HUDEP-2 (cell line): ENCODE measurements around the gene LDAH.

Experiments
- DNase-seq, 76 experiments: peaks; one replicate each; lab custom pipeline; 2025; ENCODE audit not compliant: unreplicated experiment in 76 of 76; lab: John Stamatoyannopoulos, UW

LDAH gene

DNA sequence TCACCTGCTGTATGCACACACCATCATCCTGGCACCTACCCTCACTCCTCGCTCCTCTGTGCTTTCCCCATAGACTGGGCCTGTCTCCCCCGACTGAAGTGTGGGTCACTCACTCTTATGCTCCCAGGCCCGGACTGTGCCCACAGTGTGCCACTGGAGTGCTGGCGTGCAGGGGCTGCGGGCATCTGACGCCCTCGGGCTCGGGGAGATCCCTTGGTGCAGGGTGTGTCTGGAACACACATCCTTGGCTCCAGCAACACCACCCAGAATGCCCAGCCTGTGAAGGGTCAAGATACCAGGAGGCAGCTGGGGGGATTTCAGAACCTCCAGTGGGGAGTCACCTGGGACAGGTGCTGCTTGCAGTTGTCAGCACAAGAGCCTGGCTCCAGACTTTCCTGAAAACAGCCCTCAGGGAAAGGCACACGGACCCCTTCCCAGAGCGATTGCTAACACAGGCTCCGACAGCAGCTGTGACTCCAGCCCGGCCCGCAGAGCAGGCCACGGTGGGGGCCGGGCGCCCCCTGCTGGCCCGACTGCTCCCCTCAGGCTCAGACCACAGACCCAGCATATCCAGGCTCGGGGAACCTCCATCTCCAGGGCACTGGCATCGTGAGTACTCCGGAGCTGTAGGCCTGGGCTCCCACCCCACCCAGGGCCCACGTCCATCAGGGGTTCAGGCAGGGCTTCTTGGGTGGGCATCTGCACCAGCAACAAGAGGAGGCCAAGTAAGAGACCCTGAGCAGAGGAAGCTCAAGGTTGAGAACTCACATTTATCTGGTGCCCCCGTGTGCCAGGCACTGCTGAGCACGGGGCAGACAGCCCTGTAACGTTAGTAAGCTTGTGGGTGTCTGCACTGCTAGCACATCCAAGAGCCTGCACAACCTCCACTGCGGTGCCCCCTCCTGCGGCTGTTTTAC lies 180.6 kb downstream of the LDAH start:
- DNase-seq, result peak in 65 of 76 experiments; percentile 2 to 79 (median 46)

DNA sequence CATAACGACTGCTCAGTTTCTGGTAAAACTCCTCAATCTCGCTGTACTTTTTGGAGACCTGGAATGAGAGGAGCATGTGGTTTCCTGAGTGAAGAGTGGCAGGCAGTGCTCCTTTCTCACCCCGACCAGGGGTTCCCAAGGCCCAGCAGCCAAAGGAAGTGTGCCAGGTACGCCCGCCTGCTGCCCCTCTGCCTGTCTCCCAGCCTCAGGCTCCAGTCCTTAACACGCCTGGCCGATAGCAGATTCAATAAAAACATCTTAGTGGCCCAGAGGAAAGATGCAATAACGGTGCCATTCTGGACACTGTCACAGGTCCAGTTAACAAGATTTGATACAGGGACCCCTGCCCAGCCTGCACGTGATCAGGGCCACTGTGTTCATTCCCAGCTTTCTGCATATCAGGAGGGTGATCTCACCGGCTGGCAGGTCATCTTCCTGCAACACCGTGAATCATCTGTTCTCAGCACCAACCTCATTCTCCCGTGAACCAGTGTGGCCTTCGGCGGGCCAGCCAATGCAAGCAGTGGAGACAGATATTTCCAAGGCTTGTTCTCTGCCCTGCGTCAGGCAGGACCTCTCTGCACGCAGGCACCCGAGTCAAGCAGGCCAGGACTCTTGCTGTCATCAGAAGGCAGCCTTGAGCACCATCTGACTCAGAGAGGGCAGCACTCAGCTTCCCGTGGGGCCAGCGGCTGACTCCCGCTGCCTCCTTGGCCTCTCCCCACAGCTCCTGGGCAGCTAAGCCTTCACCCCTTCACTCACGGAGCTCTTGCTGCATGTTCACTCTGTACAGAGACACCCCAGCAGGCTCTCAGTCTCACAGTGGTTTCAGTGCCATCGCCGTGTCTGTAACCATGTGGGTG lies 181.5 kb downstream of the LDAH start:
- DNase-seq, result no peak

DNA sequence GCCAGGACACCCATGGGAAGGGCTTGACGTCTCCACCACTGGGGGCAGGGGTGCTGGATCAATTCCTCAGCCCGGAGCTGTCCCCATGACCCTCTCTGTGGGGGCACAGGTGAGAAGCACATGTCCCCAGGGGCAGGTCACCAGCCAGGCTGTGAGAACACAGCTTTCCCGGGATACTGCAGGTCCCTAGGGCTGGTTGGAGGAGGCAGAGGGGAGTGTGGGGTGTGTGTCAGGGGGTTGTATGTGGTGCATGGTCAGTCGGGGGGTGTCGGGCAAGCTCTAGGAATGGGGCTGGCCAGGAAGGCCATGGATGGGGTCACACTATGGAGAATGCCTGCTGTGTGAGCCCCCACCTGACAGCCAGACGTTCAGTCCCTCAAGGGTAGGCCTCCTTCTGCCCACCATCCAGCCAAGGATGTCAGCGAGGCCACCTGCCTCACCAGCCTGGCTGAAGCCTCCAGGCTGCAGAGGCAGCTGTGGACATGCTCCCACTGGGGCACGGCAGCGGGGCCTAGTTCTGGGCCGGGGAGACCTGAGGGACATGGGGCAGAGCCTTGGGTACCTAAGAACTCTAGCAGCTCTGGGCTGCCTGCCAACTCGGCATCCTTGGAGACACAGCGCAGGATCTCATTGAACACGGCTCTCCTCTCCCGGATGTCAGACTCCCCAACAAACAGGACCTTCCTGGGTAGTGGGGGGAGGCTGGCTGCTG lies 182.3 kb downstream of the LDAH start:
- no peak for DNase-seq

DNA sequence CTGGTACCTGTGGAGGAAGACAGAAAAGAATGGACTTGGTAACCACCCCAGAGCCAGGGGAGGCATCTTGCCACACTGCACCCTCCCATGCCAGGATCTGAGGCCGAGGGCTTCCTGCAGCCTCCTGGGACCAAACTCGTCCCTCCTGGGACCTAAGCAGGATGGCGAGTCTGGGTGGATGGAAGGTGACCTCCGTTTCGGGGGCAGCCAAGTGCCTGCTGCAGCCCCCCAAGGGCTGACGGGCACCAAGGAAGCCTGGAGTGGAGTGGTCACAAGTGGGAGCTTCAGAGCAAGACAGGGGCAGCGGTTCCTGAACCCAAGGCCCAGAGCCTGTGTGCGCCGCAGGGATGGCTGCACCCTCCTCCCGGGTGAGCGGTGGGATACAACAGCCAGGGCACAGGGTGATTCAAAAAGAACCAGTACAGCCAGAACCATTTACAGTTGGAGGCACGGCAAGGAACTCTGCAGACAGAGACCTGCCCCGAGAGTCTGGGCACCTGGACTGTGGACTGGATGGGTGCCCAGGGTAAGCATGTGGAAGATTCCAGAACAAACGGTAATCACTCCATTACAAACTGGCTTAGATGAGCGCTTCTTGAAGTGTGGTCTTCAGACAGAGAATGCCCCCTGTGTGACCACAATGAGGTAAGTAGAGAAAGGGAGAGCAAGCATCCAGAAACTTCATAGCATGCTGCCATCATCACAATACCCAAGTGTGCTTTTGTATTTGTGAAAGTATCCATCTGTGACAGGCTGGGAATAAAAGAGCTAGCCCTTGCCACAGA lies 184.1 kb downstream of the LDAH start:
- DNase-seq, result no peak

GRCh38 chr2:20638014-20638413 lies 184.9 kb downstream of the LDAH start:
- no peak for DNase-seq

DNA sequence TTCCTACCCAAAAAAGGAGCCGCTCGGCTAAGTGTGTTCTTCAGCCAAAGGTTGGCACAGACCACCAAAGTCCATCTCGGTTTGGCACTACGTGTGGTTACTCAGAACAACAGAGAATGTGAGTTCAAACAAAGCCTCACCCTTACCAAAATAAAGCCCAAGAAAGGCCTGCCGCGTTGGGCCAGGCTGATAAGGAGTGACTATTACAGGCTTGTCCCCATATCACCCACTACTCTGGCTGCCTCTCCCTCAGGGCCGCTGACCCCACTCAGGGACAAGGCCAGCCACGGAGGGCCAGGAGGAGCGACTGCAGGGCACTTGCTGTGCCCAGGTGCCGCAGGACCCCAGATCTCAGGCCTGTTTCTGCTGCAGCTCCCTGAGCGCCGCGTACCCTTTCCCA lies 185.8 kb downstream of the LDAH start:
- peak in 1 of 76 experiments; percentile 10 for DNase-seq

- DNase-seq, result peak in 69 of 76 experiments; percentile 4 to 86 (median 61)
Observed at GRCh38 chr2:20635675-20636584, 187.0 kb downstream of the LDAH start.

DNA sequence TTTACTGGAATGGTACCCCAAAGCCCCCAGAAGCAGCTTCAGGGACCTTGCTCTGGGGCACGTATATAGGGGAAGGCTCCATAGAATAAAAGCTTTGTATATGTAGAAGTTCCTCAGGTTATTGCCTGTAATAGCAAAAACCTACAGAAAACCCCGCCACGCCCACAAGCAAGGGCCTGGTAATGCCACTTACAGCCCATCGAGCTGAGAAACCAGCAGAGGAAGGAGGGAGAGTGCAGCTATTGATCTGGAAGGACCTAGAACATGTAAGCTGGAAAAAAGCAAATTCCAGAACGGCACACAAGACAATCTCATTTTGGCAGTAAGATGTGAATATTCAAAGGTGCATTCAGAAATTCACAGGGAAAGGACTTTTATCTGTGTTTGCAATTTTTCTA lies 187.8 kb downstream of the LDAH start:
- no peak for DNase-seq

GRCh38 chr2:20634507-20635112 lies 188.3 kb downstream of the LDAH start:
- DNase-seq, result no peak
